H7 (cell line): ENCODE data around the gene ADCY7. TPM values are rescaled to one million over a fixed set of nuclear protein-coding genes. Genes with fewer than 3 reads are reported as not detected.
A peak's percentile ranks its signal among the peaks of the same experiment; 100 is the strongest.

ENCODE experiments used
- DNase-seq: peaks from one replicate; pipeline ENCODE4 v3.0.0; 2012
- H3K27me3 ChIP-seq: 2 replicates; pipeline ENCODE4 v1.6.0; 2011; ENCODE audit warnings: mild to moderate bottlenecking, low read length; ENCODE audit not compliant: control insufficient read depth, insufficient read depth
- H3K36me3 ChIP-seq: replicated peaks from 2 replicates; pipeline ENCODE4 v1.5.1; 2011; ENCODE audit warnings: low read length; ENCODE audit not compliant: control insufficient read depth, insufficient read depth
- H3K4me3 ChIP-seq: 2 replicates; pipeline ENCODE4 v1.5.1; 2011; ENCODE audit warnings: low read depth, mild to moderate bottlenecking, control low read depth, low read length, moderate library complexity; ENCODE audit not compliant: insufficient read depth
- total RNA-seq: library from RNA; depleted of rRNA; stranded (reverse); fragments of >200 nt; shearing (Covaris generic); gene quantifications from 2 replicates; pipeline ENCODE4 v1.2.3, GENCODE V29; 2014; rRNA removed

The ADCY7 gene
- total RNA-seq, 1 experiment from 2014 or later, result 2.5 TPM

DNA sequence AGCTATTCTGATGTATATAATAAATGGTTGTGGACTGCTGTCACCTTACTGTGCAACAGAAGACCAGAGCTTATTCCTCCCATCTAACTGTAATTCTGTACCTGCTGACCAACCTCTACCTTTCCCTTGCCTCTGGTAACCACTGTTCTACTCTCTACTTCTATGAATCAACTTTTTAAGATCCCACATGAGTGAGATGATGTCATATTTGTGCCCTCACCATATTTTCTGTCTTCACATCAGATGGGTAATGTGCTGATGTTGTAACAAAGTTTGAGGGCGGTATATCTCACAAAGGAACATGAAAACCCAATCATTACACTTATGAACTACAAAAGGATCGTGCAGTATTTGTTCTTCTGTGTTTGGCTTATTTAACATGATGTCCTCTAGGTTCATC, 85.6 kb downstream of the ADCY7 start:
- no peaks in the 10 kb centered on the region for H3K27me3 ChIP-seq
- no peak for DNase-seq
- peaks cover 10% of the 10 kb centered on the region for H3K36me3 ChIP-seq
- H3K4me3 ChIP-seq, result no peak overlapping the region

DNA sequence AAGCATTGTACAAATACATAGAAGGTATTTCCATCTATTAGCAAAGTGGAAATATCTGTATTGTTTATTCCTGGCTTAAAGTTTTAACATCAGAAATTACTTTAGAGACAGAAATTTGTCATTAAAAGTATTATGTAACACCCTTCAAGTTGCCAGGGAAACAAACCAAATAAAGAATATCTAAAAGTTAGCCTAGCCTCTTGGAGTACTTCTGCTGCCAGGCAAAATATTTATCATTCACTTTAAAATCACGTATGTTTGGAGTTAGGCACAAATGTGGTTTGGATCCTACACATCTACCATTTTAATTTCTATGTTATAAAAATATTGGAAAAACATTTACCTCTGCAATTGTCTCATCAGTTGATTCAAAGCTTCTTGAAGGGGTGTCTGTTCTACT, 87.7 kb downstream of the ADCY7 start:
- H3K36me3 ChIP-seq, result peaks cover 10% of the 10 kb centered on the region
- H3K27me3 ChIP-seq, result no peaks in the 10 kb centered on the region
- H3K4me3 ChIP-seq, result no peak overlapping the region
- no peak for DNase-seq

GRCh38 chr16:50354629-50355456, 88.5 kb downstream of the ADCY7 start:
- DNase-seq, result peak; percentile 36
- Histone ChIP-seq H3K27me3 (no peaks in the 10 kb centered on the region), H3K4me3 (no peak overlapping the region), H3K36me3 (peaks cover 8% of the 10 kb centered on the region)

DNA sequence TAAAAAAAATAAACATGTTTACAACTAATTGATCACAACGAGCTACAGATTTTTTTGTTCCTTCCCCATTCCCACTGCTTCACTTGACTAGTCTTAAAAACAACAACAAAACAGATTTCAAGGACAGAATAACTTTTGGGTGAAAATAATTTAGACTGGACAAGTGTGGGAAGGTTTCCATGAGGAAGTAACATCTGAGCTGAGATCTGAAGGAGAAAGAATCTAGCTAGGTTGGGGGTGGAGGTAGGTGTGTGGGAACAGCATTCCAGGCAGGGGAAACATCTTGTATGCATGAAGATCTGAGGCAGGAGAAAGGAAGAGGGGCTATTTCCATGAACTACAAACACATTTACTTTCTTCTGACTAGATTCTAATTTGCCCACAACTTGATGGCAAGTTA, 93.3 kb downstream of the ADCY7 start:
- no peak for DNase-seq
- H3K4me3 ChIP-seq, result no peak overlapping the region
- H3K36me3 ChIP-seq, result peaks cover 22% of the 10 kb centered on the region
- H3K27me3 ChIP-seq, result no peaks in the 10 kb centered on the region

DNA sequence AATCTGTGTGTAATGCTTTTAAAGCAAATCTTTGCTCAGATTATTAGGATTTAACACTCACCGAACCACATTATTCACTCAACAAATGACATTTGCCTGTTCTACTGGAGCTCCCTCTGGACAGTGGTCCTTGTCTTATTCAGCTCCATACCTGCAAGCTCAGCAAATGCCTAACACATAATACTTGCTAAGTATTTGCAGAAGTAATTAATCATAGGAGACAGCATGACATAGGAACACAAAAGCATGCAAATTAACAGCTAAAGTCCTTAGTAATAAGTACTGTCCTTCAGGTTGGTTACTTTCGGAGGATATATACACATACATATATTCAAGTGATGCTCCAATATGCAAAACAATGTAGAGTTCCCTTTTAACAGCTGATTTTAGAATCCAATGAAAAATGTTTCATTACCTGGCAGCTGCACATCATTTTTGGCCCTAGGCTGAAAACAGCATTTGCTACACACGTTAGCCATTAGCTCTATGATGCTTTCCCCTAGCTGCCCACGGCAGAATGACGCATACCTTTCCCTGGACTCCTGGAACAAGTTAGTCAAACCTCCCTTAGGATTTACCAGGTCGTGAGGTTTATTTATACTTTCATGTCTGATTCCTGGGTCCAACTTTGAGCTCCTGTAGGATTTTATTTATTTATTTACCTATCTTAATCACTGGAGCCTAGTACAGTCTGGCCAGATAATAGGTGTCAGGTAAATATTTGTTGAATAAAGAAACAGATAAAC, 93.9 kb downstream of the ADCY7 start:
- Histone ChIP-seq H3K36me3 (peaks cover 24% of the 10 kb centered on the region), H3K4me3 (no peak overlapping the region), H3K27me3 (no peaks in the 10 kb centered on the region)
- no peak for DNase-seq

GRCh38 chr16:50360779-50361178, 94.4 kb downstream of the ADCY7 start:
- Histone ChIP-seq H3K36me3 (peaks cover 24% of the 10 kb centered on the region), H3K27me3 (no peaks in the 10 kb centered on the region), H3K4me3 (no peak overlapping the region)
- DNase-seq, result no peak

- H3K4me3 ChIP-seq, result no peak overlapping the region
- no peak for DNase-seq
- H3K27me3 ChIP-seq, result no peaks in the 10 kb centered on the region
- peaks cover 26% of the 10 kb centered on the region for H3K36me3 ChIP-seq
These were observed 97.3 kb downstream of the ADCY7 start for GRCh38 chr16:50363656-50364055.

DNA sequence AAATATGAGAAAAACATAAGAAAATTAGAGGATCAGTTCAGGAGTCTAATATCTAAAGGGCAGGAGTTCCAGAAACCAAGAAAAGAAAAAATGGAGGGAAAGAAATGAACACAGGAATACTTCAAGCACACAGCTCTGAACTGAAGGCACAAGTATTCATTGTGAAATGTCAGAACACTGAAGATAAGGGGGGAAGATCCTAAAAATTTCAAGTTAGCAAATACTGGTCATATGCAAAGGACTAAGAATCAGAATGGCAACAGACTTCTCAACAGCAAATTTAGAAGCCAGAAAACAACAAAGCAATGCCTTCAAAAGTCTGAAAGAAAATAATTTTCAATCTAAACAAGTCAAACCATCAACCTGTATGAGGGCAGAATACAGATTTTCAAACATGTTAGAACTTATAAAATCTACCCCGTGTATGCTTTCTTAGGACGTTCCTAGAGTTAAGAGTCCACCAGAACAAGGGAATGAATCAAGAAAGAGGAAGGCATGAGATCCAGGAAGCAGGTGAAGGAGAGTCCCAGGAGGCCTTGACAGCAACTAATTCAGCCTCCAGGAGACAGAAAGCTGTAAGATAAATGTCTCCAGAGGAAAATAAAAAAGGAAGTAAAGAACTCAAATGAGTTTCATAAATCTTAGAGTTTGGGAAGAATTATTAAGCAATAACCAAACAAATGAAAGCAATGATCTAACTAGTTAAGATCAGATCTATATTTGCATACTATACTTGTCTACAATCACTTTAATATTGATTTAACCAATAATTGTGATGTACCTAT, 99.6 kb downstream of the ADCY7 start:
- H3K27me3 ChIP-seq, result no peaks in the 10 kb centered on the region
- peaks cover 24% of the 10 kb centered on the region for H3K36me3 ChIP-seq
- DNase-seq, result no peak
- H3K4me3 ChIP-seq, result no peak overlapping the region

Other genes with a start within 250 kb of the ADCY7 start
- gene CNEP1R1, start 241.3 kb upstream of the ADCY7 start, total RNA-seq, result 15.6 and 15.7 TPM in 2 replicates
- gene HEATR3, start 200.6 kb upstream of the ADCY7 start, total RNA-seq, result 23.9 and 24.5 TPM in 2 replicates
- gene TENT4B, start 113.2 kb upstream of the ADCY7 start, total RNA-seq, result 9.7 and 14.6 TPM in 2 replicates
- gene BRD7, start 102.4 kb downstream of the ADCY7 start, total RNA-seq, result 86.5 and 121 TPM in 2 replicates